HG03378 (cell line): ENCODE data around the gene INMT.

Experiments
- ATAC-seq: cut with Tn5 transposase; IDR thresholded peaks from one replicate; pipeline ENCODE4 v1.9.1; 2021; ENCODE audit warnings: mild to moderate bottlenecking, moderate library complexity; ENCODE audit not compliant: unreplicated experiment

The INMT gene

GRCh38 chr7:30750683-30751650 is 968 bp upstream of the INMT start:
- ATAC-seq, result no peak

GRCh38 chr7:30752484-30752883 is 549 bp downstream of the INMT start:
- no peak for ATAC-seq

- no peak for ATAC-seq
Measured at GRCh38 chr7:30752979-30753378, 1.0 kb downstream of the INMT start.

- ATAC-seq, result no peak
Measured at GRCh38 chr7:30754315-30754877, 2.5 kb downstream of the INMT start.

- ATAC-seq, result no peak
Measured at GRCh38 chr7:30755384-30756154, 3.6 kb downstream of the INMT start.

GRCh38 chr7:30757342-30757692 is 5.4 kb downstream of the INMT start:
- ATAC-seq, result no peak

GRCh38 chr7:30760514-30761213 is 8.7 kb downstream of the INMT start:
- ATAC-seq, result no peak

GRCh38 chr7:30761214-30762156 is 9.6 kb downstream of the INMT start:
- no peak for ATAC-seq

- ATAC-seq, result no peak
Measured at GRCh38 chr7:30764030-30764975, 12.4 kb downstream of the INMT start.

GRCh38 chr7:30765408-30765807 is 13.5 kb downstream of the INMT start:
- no peak for ATAC-seq

- no peak for ATAC-seq
Measured at GRCh38 chr7:30770845-30771173, 18.9 kb downstream of the INMT start.

- peak; percentile 56 for ATAC-seq
Measured at GRCh38 chr7:30771174-30771879, 19.4 kb downstream of the INMT start, which contains the start of gene MINDY4. MINDY4 (plus strand) TSS chr7:30771417; CDS start chr7:30771494, 77 bp downstream.

GRCh38 chr7:30771880-30772425 is 20.0 kb downstream of the INMT start:
- ATAC-seq, result no peak

- no peak for ATAC-seq
Measured at GRCh38 chr7:30772984-30773383, 21.0 kb downstream of the INMT start.

- ATAC-seq, result no peak
Measured at GRCh38 chr7:30775992-30776391, 24.1 kb downstream of the INMT start.

GRCh38 chr7:30776971-30777370 is 25.0 kb downstream of the INMT start:
- no peak for ATAC-seq

- ATAC-seq, result no peak
Measured at GRCh38 chr7:30778255-30779025, 26.5 kb downstream of the INMT start.
